GM21360 (cell line): Measurements from ENCODE around the gene NLRP14.
A peak's percentile ranks its signal among the peaks of the same experiment; 100 is the strongest.

Experiments
- ATAC-seq: cut with Tn5 transposase; IDR thresholded peaks from one replicate; pipeline ENCODE4 v1.9.1; 2021; ENCODE audit warnings: mild to moderate bottlenecking, moderate library complexity; ENCODE audit not compliant: unreplicated experiment

Gene NLRP14, protein sequence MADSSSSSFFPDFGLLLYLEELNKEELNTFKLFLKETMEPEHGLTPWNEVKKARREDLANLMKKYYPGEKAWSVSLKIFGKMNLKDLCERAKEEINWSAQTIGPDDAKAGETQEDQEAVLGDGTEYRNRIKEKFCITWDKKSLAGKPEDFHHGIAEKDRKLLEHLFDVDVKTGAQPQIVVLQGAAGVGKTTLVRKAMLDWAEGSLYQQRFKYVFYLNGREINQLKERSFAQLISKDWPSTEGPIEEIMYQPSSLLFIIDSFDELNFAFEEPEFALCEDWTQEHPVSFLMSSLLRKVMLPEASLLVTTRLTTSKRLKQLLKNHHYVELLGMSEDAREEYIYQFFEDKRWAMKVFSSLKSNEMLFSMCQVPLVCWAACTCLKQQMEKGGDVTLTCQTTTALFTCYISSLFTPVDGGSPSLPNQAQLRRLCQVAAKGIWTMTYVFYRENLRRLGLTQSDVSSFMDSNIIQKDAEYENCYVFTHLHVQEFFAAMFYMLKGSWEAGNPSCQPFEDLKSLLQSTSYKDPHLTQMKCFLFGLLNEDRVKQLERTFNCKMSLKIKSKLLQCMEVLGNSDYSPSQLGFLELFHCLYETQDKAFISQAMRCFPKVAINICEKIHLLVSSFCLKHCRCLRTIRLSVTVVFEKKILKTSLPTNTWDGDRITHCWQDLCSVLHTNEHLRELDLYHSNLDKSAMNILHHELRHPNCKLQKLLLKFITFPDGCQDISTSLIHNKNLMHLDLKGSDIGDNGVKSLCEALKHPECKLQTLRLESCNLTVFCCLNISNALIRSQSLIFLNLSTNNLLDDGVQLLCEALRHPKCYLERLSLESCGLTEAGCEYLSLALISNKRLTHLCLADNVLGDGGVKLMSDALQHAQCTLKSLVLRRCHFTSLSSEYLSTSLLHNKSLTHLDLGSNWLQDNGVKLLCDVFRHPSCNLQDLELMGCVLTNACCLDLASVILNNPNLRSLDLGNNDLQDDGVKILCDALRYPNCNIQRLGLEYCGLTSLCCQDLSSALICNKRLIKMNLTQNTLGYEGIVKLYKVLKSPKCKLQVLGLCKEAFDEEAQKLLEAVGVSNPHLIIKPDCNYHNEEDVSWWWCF

DNA sequence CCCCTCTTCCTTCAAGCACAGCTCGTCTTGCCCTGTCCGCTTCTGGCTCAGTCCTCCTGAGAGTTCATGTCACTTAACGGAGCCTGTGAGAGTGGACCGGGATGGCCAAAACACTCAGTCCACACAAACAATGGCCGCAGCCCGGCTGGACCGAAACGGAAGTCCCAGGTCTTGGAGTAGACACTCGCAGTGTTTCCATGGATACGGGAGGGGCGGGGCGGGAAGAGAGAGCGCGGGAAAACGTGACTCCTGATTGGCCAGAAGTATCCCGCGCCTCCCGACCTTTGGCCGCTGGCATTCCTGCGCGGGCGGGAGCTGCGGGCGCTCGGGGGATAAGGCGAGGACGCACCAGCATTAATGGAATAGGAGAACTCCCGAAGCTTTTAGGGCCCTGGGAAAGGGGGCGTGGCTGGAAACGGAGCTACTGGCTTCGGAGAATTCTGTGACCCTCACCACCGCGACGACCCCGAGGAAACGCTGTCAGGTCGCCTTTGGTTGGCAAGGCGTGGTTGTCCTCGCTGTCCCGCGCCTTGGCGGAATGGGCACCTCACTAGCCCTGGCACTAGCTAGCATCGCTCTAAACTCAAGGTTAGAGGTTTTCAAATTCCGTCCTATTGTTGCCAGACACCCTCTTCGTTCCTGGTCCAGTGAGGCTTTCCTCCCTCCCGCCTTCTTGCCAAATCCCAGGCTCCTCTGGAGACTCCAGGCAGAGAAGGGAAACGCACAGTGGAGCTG, at the start of gene NLRP14, which contains the start of gene ZNF214:
TSS of gene NLRP14 (plus strand) at position 297 of the 735 bp plus-strand sequence. CDS start 18,108 bp downstream, outside the sequence.
TSS of gene ZNF214 (minus strand) at position 164 of the 735 bp plus-strand sequence. CDS start 17,511 bp downstream, outside the sequence.
- ATAC-seq = no peak

DNA sequence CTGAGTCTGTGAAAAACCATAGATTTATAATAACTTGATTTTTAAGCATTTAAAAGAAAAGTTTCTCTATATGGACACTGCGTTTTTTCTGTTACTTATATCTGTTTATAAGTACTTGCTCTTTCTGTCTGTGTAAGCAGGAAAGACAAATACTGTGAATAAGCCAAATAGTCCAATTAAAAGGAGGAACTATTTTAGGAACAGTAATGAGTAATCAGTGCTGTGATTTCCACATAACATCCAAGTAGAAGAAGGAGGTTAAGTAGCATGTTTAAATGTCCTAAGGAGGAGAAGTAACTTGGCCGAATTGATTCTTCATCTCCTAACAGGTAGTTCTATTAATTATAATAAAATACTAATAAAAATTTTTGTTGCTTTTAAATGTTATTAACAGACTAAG, 40.9 kb upstream of the NLRP14 start:
- no peak for ATAC-seq

DNA sequence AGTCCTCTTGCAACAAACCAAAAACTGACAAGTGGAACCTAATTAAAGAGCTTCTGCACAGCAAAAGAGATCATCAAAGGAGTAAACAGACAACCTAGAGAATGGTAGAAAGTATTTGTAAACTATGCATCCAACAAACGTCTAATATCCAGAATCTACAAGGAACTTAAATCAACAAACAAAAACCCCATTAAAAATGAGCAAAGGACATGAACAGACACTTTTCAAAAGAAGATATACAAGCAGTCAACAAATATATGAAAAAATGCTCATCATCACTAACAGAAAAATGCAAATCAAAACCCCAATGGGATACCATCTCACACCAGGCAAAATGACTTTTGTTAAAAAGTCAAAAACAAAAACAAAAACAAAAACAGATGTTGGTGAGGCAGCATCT, 33.8 kb upstream of the NLRP14 start:
- ATAC-seq = no peak

DNA sequence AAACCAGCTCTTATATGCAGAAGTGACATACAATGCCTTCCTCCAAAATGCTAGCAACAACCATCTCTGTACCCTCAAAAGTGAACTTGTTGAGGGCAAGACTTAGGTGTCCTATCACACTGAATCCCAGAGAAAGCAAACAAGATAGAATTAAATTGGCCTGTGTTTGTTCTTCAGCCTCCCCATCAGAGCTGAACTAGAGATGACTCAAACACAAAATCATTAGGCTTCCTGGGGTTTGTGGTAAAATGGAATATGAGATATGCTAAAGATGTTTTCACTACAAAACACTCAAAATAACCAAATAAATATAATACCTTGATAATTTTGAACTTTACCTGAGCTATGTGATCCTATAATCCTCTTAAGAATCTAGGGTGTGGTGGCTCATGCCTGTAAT, 31.8 kb upstream of the NLRP14 start:
- no peak for ATAC-seq

DNA sequence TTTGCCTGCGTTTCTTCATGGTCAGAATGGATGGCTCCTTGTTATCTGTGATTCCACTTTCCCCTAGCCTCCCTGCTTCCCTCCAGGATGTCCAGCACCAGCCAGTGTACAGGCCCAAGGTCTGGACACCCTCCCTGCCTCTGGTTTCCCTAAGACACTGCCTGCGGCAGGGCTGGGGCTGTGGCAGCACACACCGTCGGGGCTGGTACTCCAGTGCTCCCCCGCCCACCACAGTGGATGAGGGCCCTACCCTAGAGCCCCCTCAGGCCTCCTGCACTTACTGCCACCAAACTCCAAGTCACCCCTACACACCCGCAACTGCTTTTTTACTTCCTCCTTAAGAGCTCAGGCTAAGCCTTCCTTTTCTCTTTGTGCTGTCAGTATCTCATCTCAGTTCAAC, 29.1 kb upstream of the NLRP14 start:
- no peak for ATAC-seq

DNA sequence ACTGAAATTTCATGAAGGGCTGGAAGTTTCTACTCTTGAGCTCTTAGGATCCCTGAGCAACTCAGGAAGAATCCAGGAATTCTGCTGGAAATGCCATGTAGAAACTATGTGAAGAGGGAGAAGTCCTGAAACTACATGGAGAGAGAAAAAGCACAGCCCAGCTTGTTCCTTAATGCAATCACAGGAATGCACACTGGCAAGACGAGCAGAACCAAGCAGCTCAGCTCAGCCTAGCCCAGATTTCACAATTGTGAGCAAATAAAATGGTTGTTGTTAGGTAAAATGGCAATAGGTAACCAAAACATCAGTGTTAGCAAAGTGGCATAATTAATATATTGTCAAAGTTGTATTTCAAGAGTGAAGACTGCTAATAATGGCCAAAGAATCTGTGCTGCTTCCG, 28.3 kb upstream of the NLRP14 start:
- ATAC-seq = no peak

DNA sequence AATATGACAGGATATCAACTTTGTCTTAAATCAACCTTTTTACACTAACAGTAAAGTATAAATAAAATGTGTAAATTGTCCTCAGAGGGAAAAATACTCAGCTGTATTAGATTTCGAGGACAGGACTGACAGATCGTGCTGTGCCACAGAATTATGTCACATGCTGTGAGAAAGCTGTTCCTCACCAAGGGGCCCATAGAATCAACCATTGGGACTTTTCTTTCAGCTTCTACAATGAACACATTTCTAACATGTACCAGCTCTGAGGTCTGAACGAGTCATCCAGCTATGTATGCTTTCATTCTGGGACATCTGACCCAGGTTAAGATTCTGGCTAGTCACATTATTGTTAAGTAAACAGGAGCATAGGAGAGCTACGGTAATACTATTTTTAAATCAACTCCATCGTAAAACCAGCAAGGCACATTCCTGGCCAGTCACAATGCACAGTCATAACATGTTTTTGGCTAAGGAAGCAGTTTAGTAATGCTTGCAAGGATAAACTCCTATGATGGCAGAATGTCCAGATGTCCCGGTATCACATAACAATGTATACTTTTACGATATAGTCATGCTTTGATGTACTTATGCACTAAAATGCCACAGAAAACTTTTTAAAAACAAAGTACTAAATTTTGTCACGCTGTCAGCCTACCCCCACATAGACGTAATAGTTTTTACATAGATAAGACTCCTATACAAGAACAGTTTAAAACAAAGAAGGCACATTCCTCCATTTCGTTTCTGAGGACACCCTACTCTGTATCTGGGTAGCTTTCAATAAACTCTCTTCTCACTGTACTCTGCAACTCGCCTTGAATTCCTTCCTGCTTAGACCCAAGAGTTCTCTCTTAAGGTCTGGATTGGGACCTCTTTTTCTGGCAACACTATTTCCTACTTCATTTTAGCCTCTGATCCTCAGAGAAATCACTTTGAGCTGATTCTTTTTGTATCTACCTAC, 27.5 kb upstream of the NLRP14 start:
- ATAC-seq = no peak

DNA sequence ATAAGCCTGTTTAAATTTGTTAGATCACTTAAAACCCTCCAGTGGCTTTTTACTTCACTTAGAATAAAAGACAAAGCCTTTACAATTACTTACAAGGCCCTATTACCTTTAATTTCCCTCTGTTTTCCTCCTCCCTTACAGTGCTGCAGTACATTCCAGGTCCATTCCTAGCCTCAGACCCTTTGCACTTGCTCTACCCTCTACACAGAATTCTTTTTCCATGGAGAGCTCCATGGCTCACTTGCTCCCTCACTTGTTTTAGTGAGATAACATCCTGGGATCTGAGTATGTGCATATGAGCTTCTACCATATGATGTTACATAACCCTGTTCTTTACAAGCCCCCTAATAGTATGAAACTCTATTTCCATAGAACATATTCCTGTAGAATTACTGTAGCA, 24.6 kb upstream of the NLRP14 start:
- no peak for ATAC-seq

DNA sequence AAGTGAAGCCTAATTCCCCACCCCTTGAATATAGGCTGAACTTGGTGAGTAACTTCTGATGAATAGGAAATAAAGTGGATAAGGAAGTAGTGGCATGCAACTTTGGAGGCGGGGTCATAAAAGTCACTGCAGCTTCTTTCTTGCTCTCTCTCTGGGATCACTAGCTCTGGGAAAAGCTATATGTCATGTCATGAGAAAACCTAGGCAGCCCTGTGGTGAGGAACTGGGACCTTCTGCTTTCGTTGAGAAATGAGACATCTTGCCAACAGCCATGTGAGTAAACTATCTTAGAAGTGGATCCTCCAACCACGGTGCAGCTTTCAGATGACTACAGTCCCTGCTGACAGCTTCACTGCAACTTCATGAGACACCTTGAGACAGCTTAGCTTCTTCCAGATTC, 15.8 kb upstream of the NLRP14 start:
- peak; percentile 82 for ATAC-seq

DNA sequence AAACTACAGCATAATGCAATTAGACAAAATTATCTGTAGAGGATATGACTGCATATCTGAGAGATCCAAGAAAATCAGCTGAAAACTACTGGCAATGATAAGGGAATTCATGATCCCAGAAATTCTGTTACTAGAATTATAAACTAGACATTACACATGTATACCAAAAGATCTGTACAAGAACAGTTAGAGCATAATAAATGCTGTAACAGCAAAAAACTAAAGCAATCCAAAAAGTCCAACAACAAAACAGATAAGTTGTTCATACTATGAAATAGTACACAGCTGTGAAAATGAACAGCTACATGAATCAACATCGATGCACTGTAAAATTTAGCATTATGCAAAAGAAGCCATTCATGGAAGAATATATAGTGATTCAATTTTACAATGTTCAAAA, 6.2 kb upstream of the NLRP14 start:
- no peak for ATAC-seq

DNA sequence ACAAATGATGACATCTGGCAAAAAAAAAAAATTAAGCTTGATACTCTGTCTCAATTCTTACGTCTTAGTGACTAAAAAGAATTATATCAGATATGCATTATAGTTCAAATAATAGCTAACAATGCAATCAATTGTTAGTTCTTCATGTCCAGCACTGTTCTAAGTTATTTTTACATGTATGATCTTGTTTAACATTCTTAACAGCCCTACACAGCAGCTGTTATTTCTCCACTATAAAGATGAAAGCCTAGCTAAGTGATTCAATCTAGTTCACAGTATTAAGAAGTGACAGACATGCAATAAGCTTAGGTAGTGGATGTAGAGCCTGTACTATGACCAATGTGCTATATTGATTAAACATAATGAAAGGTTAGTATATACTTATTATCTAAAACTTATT, 4.3 kb upstream of the NLRP14 start:
- ATAC-seq = no peak

DNA sequence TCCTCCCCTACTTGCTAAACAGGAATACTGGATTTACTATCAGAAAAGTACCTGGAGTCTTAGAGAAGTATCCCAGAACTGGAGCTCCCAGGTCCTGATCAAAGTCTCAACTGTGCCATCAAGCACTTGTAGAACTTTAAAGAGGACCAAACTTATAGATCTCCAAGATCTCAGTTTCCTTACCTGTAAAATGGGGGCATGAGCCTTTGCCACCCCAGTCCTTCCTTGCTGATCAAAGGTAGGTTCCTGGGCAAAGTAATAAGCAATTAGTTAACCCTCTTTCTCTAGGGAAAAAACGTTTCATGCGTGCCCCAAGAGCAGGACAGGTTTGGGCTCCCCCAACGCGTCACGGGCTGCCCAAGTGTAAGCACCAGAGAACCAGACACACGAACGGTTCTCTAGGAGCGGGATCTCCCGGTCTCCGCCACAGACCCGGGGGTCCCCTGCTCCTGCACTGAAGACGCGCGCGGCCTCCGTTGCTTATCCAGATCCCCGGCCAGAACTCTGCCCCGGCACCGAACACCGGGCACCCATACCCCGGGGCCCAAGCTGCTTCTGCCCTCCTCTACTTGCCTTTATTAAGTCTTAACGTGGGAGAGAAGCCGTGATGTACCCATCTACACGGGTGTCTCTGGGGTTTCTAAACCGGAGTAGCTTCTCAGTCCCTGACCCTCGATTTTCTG, 638 bp upstream of the NLRP14 start:
- no peak for ATAC-seq

DNA sequence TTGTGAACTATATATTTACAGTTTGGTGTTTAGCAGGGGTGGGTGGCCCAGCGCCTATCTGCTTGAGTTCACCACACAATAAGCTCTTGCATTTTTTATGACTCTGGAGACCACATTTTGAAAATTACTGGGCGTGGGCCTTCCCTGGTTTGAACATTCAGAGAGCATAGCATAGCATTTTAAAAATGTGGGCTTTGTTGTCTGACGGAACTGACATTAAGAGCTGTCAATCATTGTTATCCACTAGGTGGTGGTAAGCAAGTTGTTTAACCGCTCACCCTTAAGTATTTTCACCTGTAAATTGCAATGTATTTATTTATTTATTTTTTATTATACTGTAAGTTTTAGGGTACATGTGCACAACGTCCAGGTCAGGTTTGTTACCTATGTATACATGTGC, 1.0 kb downstream of the NLRP14 start:
- ATAC-seq = no peak

DNA sequence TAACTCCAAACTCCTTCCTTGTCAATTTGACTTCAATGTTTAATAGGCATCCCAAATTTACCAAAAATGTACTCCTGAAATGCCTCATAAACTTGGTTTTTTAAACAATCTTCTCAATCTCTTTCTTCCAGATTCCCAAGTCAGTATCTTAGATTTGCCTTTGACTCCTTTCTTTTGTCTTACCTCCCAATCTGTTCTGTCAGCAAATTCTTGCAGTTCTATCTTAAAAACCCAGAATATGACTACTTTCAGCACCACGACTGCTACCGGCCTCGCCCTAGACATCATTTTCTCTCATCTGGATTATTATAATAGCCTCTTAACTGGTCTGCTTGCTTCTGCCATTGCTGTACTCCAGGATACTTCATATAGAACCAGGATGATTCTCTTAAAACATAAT, 7.9 kb downstream of the NLRP14 start:
- ATAC-seq = no peak

DNA sequence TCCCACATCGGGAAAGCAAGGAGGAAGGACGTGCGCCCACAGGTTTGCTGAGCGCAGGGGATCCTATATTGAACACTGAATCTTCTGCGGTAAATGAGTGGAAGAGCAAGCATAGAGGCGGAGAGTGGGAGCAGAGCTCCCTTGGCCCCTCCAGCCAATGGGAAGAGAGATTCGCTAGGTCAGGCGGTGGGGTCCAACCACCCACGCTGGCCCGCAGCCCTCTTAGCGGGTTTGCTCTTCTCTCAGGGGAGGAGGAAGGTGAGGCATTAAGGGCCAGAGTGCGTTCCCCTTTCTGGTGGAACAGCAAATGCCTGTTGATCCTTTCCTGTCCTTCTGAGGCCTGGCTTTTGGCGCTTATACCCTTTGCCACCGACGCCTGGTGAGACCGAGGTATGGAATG, 10.6 kb downstream of the NLRP14 start:
- ATAC-seq = no peak

DNA sequence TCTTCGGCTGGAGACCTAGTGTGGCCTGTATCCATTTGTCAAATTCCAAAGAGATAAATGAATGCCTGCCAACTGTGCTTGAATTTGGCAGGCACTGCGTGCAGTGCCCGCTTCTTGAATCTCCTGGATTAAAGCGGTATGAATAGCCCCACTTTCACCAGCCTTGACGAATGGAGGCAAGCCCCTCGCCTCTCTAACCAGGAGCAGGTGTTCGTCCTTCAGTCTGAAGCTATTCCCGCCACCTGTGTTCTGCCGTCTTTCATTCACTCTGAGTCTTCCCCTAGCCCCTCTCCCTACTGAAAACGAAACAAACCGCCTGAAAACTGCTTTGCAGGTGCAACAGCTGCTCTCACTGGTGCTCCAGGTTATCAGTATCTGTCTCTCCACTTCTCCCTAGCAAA, 11.2 kb downstream of the NLRP14 start:
- ATAC-seq = no peak

DNA sequence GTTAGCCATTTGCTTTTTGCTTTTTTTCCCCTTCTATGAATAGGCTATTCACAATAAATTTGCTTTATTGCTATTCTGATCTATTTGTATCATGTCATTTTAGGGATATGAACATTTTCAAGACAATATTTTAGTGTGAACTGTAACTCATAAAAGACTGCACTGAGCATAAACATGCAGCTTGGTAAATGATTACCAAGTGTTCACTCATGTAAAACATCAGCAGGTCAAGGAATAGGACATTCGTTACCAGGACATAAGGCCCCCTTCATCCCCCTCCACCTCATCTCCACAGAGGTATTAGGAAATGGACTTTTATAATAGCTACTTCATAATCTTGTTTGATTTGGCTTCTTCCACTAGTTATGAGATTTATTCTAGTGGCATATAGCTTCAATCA, 12.4 kb downstream of the NLRP14 start:
- ATAC-seq = no peak

DNA sequence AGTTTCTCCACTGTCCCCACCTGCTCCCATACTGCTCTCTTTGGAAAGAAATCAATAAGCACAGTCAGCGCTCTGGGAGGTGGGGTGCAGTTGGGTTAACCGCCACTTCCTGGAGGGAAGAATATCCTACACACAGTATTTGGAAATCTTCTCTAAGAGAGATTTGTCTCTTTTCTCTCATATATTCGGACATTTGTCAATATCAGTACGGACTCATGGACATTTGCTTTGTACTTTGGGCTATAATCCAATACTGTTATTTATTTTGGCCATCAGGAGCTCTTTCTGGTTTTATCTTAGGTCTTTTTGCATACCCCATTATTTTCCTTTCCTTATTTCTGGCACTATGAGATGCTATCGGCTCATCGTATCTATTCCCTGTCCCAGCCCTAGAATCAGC, 13.7 kb downstream of the NLRP14 start:
- no peak for ATAC-seq
